NCI-H345 treated with DMSO at 0.1 percent for 48 hours (cell line): ENCODE data around the gene IRAK1.

ENCODE experiments used
- DNase-seq: peaks from one replicate; lab custom pipeline; 2025; ENCODE audit not compliant: unreplicated experiment; lab: John Stamatoyannopoulos, UW

The IRAK1 gene

DNA sequence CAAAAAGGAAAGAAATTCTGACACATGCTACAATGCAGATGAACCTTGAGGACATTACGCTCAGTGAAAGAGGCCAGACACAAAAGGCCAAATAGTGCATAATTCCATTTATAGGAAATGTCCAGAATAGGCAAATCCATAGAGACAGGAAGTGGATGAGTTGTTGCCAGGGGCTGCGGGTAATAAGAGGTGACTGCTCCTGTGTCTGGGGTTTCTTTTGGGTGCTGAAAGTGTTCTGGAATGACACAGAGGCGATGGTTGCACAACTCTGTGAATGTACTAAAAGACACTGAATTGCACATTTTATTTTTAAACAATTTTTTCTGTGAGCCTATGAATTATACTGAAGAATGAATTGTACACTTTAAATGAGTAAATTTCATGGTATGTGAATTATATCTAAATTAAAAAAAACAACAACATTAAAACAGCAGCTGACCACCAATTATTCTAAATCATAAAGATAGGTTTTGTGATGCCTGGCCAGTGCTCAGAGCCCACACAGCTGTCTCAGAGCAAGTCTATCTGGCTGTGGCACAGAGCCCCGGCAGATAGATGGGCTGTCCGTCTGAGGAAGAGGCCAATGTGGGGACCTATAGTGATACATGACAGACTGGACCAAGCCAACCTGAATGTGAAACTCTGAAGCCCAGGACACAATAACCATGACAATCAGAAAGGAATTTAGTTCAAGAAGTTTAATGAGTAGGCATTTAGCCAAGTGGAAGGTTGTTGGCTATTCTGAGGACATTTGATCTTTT is 23.5 kb upstream of the IRAK1 start:
- DNase-seq = no peak

DNA sequence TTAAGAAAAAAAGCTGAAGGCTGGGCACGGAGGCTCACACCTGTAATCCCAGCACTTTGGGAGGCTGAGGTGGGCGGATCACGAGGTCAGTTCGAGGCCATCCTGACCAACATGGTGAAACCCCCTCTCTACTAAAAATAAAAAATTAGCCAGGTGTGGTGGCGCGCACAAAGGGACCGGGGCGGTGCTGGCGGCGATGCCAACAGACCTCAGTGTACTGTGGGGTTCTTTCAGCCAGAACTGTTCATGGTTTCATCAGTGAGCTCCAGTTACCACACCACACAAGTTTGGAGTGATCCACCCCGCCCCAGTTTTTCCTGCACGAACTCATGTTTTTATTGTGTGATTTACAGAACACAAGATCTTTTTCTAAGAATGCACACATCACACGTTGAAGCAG is 21.2 kb upstream of the IRAK1 start:
- no peak for DNase-seq

DNA sequence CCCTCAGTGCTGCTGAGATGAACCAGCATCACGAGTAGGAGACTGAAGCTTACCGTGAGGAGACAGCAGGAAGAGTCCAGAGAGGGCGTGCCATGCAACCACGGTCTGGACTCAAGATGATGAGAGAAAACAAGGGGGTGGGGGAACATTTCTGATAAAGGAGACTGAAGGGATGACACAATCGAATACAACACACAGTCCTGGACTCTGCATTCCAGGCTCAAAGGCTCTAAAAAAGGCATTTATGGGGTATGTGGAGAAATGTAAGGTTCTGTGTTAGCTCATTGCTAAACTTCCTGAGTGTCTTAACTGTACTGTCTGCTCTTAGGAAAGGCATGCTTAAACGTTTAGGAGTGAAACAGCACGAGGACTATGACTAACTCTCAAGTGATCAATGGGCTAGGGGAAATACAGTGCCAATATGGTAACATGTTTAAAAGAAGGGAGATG is 20.6 kb upstream of the IRAK1 start:
- no peak for DNase-seq

DNA sequence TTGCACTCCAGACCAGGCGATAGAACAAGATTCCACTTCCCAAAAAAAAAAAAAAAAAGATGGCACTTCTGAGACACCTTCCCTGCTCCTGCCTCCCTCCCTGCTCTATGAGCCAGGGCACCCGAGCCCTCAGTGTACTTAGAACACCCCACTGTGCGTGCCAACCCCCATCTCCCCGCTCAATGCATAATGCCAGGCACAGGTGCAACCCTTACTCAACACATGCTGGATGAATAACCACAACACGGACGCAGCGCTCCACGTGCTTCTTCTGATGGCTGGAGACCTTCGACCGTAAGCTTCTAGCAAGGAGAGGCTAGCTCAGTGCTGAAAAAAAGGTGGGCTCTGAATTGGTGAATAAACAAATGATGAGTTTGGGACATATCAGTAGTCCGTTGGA is 19.9 kb upstream of the IRAK1 start:
- no peak for DNase-seq

DNA sequence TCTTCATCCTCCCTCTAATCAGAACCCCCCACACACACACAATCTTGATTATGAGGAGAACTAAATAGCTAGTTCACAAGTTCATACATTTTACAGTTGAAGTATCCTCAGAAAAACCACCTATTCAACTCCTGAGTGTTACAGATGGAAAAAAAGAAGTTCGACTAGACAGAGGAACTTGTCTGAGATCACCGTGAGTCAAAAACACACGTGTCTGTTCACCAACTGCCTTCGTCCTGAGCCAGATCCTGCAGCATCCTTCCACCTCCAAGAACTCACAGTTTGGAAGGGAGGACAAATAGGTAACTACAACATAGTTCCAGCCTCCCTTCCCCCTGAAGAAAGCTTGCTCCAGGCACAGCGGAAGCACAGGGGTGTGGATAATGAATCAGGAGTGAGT is 19.0 kb upstream of the IRAK1 start:
- no peak for DNase-seq

DNA sequence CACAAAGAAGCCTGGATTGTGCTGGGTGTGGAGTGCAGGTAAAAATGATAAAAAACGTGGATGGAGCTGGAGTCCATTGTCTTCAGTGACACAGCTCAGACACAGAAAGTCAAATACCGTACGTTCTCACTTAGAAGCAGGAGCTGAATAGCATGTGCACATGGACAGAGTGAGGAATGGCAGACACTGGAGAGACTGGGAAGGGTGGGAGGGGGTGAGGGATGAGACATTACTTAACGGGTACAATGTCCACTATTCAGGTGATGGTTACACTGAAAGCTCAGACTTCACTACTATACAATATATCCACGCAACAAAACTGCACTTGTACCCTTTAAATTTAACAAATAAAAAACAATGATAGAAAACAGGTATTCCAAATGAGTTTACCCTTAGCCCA is 18.1 kb upstream of the IRAK1 start:
- no peak for DNase-seq

DNA sequence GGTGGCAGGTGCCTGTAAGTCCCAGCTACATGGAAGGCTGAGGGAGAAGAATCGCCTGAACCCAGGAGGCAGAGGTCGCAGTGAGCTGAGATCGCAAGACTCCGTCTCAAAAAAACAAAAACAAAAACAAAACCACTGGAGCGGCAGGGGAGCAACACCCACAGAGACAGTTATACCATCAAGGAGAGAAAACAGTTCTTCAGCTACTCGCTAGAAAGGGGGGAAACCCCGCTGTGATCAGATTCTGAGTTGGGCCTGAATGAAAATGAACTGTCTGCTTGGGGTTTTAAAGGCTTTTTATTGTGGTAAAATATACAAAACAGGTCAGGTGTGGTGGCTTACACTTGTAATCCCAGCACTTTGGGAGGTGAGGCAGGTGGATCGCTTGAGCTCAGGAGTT is 16.8 kb upstream of the IRAK1 start:
- DNase-seq = no peak

DNA sequence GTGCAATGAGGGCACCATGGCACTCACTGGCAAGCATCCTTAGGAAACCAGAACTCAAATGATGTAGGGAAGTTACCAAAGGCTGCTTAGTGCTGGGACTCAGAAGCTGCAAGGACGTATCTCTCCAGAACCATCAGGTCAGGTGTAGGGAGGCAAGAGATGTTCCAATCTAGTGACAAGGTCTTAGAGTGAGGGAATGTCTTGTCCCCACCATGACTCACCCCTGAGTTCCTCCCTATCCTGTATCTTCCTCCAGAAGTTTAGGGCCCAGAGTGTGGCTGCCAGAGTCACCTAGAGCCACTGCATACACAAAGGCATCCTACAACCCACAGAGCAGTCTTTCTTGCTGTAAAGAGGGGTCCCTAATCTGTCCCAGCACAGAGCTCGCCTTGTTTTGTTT is 14.1 kb upstream of the IRAK1 start:
- no peak for DNase-seq

DNA sequence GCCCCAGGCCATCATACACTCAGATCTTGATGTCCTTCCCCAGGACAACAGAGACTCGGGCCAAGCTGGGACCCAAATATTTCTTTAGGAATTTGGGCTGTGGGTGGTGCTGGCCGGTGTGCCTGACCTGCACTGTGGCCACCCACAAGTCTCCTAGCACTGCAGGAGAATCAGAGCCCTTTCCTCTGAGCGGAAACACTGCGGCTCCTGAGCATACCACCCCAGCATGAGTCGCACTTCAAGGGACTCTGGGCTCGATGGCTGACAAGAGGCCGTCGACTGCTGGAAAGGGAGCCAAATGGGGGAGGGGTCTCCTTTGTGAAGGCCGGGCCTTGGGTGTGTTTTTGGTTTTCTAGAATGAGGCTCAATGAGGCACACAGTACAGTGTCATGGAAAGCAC is 13.0 kb upstream of the IRAK1 start:
- no peak for DNase-seq

DNA sequence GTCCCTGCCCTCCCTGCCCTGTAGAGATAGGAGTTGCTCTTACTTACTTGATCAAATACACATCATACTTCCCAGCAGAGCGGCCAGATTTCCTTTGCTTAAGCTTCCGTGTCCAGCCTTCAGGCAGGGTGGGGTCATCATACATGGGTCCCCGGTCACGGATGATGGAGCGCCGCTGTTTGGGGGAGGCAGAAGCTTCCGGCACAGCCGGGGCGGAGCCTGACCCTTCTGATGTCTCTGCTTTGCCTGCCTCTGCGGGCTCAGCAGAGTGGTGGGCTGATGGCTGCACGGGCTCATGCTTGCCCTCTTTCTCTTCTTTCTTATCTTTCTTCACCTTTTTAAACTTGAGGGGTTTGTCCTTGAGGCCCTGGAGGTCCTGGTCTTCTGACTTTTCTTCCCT is 12.5 kb upstream of the IRAK1 start:
- no peak for DNase-seq

DNA sequence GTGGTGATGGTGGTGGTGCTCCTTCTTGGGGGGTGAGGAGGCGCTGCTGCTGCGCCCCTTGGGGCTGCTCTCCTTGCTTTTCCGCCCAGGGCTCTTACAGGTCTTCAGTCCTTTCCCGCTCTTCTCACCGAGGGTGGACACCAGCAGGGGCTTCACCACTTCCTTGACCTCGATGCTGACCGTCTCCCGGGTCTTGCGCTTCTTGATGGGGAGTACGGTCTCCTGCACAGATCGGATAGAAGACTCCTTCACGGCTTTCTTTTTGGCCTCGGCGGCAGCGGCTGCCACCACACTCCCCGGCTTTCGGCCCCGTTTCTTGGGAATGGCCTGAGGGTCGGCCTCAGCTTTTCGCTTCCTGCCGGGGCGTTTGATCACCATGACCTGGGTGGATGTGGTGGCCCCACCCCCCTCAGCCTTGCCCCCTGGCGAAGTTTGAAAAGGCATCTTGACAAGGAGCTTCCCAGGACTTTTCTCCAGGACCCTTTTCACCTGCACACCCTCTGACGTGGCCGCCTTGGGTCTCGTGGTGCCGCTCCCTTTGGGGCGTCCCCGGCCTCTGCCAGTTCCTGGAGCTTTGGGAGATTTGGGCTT is 11.1 kb upstream of the IRAK1 start:
- no peak for DNase-seq

DNA sequence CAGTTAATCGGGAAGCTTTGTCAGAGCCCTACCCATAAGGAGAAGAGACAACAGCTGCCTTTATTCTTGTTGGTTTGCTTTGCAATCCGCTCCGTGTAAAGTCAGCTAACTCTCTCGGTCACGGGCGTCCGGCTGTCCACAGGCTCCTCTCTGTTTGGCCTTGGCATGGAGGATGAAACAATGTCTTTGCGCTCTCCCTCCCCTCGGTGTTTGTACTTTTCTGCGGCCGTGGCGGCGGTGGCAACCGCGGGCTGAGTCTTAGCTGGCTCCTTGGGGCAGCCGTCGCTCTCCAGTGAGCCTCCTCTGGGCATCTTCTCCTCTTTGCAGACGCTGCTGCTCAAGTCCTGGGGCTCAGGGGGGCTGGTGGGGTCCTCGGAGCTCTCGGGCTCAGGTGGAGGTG is 10.6 kb upstream of the IRAK1 start:
- DNase-seq = no peak

DNA sequence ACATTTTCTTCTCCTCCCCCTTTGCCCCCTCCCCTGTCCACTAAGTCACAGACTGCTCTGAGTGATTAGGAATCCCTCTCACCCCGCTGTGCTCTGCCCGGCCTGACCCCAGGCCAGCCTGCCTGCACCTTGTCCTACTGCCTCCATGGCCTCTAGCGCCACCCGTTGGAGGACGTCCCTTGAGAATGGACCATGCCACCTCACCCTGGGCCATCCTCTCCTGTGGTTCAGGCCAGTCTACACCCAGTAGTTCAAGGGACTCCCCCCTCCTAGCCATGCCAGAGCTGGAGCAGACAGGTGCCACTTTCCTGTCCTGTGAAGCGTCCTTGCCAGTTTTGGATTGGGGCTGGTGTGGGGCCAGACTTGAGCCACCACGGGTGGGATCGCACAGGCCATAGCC is 9.7 kb upstream of the IRAK1 start:
- no peak for DNase-seq

DNA sequence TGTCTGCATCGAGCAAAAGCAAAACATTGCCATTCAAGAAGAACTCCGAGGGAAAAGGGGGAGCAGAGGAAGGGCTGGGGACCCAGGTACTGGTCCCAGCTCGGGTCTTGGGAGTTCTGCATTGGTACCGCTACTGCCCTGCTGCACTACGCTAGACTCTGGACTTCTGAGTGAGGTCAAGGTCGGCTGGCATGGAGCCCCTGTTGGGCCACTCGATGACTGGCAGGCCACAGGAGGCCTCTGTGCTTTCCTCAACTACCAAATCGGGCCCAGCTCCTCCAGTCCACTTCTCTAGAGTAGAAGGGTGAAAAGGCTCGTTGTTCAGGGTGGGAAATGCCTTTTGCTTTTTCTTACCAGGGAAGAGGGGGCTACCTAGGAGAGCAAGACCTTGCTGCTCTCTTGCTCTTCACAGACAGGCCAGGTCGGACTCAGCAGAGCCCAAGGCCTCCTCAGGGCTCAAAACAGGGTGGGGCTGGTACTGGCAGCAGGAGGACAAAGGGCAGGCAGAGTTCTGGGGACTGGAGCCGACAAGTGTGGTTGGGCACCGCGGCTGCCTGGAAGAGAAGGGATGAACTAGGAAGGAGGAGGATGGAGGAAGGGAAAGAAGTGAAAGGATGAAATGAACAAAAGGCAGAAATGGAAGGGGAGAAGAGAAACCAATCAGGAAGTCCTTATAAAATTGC is 8.9 kb upstream of the IRAK1 start:
- no peak for DNase-seq

DNA sequence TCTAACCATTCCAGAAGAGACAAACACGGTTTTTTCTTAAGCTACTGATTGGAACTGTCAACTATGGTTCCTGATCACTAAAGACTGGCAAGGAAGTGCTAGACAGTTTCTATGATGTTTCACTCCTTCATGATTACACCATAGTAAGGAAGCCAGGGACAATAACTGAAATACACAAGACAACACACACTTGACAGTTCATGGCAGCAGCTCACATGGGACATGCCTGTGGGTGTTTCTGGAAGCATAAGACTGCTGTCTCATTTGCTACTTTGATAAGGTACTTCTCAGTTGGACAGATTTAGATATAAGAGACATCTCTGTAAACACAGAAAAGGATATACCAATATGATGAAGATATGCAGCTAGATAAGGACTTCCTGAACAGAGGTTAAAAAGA is 8.3 kb upstream of the IRAK1 start:
- DNase-seq = no peak

DNA sequence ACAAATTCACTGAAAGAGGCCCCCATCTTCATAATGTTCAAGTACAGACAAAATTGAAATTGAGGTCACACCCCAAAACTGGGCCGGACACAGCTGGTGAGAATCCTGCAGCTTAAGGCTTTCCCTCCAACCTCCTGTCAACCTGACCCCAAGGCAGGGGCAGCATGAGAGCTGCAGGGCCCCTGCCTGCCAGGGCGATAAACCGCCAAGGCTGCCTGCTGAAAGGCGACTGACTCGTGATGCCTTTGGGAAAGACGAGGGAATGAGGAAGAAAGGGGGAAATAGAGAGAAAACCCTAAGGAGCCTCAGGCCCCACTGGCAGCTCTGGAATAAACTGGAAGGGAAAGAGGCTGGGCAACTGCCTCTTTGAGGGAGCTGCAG is 7.3 kb upstream of the IRAK1 start:
- DNase-seq = no peak

DNA sequence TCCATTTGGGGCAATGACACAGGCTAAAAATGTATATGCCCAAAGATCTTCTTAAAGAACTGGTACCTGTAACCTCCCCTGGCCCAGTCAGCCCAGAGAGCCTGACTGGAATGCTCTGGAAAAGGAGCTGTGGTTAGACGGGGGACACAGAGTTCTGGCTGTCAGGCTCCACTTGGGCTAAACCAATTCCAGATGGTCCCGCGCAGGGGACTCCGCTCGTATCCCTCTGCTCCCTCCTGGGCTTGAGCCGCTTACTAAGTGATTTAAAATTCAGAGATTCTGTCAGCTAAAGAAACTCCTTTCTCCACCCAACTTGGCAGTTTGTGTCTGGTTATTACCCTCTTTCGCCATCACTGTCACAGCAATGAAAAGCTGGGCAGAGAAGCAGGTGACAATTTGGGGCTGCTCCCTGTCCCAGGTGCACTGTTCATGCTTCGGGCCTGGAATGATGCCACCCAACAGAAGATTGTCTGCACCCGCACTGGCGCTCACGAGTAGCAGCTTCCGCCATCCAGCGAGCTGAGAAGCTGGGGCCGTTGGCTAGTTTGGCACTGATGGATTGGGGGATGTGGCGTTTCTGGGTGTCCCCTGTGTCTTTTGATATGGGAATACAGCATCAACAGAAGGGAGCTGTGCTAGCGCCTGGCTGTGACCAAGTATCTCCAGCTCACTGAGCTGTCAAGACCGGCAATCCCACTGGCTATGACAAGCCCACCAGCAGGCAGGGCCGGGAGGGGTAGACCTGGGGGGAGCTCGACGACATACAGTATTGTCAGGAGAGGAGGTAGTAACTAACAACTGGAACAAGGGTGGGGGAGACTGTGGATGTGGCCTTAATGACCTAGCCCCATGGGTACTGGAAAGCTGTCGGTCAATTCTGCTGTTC is 6.7 kb upstream of the IRAK1 start:
- no peak for DNase-seq

DNA sequence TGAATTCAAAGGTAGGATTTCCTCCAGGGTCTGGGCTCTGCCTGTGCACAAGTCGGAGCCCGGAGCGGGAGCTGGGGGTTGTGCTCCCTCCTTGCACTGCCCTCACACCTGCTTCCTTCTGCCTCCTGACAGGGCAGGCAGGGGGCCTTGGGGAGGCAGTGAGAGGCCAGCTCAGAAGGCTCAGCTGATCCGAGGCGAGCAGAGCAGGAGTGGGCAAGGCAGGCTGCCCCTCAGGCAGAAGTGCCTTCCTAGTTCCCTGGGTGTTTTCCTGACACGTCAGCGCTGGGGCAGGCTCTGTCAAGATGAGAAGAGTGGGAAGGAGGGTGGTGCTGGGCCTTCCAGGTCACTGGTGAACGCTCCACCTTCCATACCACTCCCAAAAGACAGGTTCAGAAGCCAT is 5.5 kb upstream of the IRAK1 start:
- no peak for DNase-seq

DNA sequence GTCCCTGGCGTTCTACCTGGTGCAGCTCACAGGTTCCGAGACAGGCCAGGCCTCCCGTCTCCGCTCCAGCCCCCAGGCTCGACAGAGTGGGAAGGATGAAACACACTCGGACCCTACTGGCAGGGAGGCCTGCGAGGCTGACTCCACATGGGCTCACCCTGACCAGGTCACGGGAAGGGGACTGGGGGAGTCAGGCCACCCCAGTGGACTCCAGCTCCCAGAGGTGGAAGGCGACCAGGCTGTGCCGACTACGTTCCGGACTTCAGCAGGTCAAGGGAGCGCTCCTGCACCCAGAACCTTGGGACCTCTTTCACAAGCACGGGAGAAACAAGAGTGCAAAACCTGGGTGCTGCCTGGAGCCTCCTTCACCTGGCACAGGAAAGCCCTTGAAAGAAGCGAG is 4.6 kb upstream of the IRAK1 start:
- DNase-seq = no peak

DNA sequence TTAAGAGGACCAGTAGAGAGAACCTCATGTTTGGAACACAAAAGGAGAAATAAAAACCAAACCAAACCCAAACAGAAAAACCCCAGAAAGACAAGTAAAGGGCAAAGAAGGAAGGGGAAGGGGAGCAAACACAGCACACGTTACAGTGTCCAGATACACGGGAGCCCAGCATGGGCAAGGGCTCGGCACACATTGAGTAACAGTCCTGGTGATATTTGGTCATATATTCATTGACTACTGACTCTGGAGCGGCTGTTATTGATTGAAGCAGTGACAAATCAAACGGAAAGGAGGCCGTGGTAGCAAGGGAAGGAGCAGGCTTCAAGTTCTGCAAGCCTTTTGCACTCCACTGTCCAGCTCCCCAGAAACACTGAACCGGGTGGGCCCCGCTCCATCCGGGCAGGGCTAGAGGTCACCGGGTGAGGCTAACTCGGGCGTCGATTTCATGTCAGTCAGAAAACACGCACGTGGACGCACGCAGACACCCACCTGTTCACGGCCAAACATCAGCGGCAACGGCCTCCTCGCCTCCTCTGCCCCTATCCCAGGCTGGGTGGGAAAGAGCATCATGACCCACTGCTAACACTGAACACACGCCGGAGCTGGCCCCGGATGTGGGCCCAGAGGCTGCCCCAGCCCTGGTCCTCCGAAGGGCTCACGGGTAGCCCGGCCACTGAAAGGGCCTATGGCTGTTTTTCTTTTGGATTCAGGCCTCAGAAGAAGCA is 3.7 kb upstream of the IRAK1 start:
- no peak for DNase-seq

DNA sequence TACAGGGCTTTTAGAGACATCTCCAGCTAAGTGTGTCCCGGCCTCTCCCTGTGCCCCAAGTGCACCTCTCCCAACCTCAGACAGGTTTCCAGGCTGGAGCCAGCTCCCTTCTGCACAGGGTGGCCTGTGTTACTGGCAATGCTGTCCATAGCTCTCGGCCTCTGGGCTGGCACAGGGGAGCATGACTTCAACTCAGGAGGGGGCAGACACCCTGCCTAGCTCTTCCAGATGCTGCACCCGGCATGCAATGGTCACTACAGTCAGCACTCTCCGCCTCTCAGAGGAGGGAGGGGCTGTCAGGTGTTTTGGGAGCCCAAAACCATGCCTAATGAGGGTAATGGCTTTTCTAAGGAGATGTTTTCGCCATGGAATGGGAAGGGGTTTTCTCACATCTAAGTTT is 2.4 kb upstream of the IRAK1 start:
- DNase-seq = no peak
